HG02642 (cell line): ENCODE measurements around the gene AMBRA1.
"Not testable (repeated sequence)": the region's sequence is repeated elsewhere in the genome, so short reads cannot be mapped to it uniquely, and the experiment has no call there.

Experiments used
- ATAC-seq: cut with Tn5 transposase; IDR thresholded peaks from one replicate; pipeline ENCODE4 v1.9.1; 2021; ENCODE audit warnings: mild to moderate bottlenecking; ENCODE audit not compliant: unreplicated experiment, poor library complexity

Gene AMBRA1

GRCh38 chr11:46518928-46519327 lies 74.9 kb downstream of the AMBRA1 start:
- not testable (repeated sequence) for ATAC-seq

GRCh38 chr11:46514370-46514769 lies 79.5 kb downstream of the AMBRA1 start:
- ATAC-seq, result no peak

GRCh38 chr11:46513934-46514342 lies 79.9 kb downstream of the AMBRA1 start:
- ATAC-seq, result no peak

- no peak for ATAC-seq
Measured at GRCh38 chr11:46512261-46512881, 81.5 kb downstream of the AMBRA1 start.

GRCh38 chr11:46511342-46511741 lies 82.5 kb downstream of the AMBRA1 start:
- no peak for ATAC-seq

- no peak for ATAC-seq
Measured at GRCh38 chr11:46508360-46508759, 85.5 kb downstream of the AMBRA1 start.

GRCh38 chr11:46506483-46506791 lies 87.4 kb downstream of the AMBRA1 start:
- no peak for ATAC-seq

- no peak for ATAC-seq
Measured at GRCh38 chr11:46505741-46506482, 87.9 kb downstream of the AMBRA1 start.

- no peak for ATAC-seq
Measured at GRCh38 chr11:46504817-46505613, 88.8 kb downstream of the AMBRA1 start.

GRCh38 chr11:46499821-46500220 lies 94.0 kb downstream of the AMBRA1 start:
- ATAC-seq, result no peak

- ATAC-seq, result no peak
Measured at GRCh38 chr11:46498968-46499367, 94.9 kb downstream of the AMBRA1 start.

- ATAC-seq, result no peak
Measured at GRCh38 chr11:46498179-46498578, 95.6 kb downstream of the AMBRA1 start.

GRCh38 chr11:46497498-46497897 lies 96.3 kb downstream of the AMBRA1 start:
- ATAC-seq, result no peak

- ATAC-seq, result no peak
Measured at GRCh38 chr11:46493791-46494190, 100.0 kb downstream of the AMBRA1 start.

GRCh38 chr11:46492532-46492931 lies 101.3 kb downstream of the AMBRA1 start:
- ATAC-seq, result no peak

- ATAC-seq, result no peak
Measured at GRCh38 chr11:46491661-46492330, 102.0 kb downstream of the AMBRA1 start.

GRCh38 chr11:46490666-46491065 lies 103.2 kb downstream of the AMBRA1 start:
- no peak for ATAC-seq

- ATAC-seq, result peak; percentile 54
Measured at GRCh38 chr11:46489656-46490560, 103.9 kb downstream of the AMBRA1 start.

GRCh38 chr11:46485856-46486443 lies 107.9 kb downstream of the AMBRA1 start:
- ATAC-seq, result no peak
